ENCODE data around the gene NT5C2. TPM values are rescaled to one million over a fixed set of nuclear protein-coding genes. Genes with fewer than 3 reads are reported as not detected.
"Not testable (repeated sequence)": the region's sequence is repeated elsewhere in the genome, so short reads cannot be mapped to it uniquely, and the experiment has no call there.

NT5C2 gene
- 29.2 and 40.0 TPM in 2 replicates for total RNA-seq (2014; rRNA removed; shearing (Covaris generic))
- 37.3 and 38.3 TPM in 2 replicates for polyA plus RNA-seq (2015; cell fraction: cytosol; rRNA removed)
- polyA plus RNA-seq (2015; cell fraction: nucleus; rRNA removed), result 85.6 and 105 TPM in 2 replicates

DNA sequence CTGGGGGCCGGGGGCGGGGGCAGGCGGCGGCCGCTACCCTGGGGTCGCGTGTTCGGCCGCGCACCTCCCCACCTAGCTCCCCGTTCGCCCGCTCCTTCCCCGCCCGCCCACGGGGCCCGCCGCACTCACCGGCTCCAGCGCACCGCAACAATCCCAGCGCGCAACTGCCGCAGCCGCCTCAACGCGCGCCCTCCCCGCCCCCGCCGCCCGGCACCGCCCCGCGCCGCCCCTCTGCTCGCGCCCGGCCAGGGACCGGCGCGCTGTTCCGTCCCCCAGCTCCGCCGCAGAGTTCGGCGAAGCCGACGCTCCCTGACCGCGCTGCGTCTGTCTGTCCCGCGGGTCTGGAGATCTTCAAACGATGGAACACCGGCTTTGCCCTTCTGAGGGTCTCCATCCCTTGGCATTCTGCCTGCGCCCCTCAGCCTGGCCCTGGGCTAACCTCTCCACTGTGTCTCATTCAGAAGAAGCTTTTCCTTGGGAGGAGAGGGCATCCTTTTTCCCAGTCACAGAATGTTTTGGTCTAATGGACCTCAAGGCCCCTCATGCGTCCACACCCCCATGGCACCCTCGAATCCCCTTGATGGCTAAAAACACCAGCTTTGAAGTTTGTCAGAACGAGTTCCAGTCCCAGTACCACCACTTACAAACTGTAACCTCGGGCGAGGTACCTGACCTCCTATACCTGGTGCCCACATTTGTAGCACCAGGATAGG, at the start of gene NT5C2:
TSS of gene NT5C2 (minus strand) at position 166 of the 713 bp plus-strand sequence. CDS start 18,314 bp downstream, outside the sequence.
- peak; percentile 48 for DNase-seq (ENCODE audit: low read depth)

DNA sequence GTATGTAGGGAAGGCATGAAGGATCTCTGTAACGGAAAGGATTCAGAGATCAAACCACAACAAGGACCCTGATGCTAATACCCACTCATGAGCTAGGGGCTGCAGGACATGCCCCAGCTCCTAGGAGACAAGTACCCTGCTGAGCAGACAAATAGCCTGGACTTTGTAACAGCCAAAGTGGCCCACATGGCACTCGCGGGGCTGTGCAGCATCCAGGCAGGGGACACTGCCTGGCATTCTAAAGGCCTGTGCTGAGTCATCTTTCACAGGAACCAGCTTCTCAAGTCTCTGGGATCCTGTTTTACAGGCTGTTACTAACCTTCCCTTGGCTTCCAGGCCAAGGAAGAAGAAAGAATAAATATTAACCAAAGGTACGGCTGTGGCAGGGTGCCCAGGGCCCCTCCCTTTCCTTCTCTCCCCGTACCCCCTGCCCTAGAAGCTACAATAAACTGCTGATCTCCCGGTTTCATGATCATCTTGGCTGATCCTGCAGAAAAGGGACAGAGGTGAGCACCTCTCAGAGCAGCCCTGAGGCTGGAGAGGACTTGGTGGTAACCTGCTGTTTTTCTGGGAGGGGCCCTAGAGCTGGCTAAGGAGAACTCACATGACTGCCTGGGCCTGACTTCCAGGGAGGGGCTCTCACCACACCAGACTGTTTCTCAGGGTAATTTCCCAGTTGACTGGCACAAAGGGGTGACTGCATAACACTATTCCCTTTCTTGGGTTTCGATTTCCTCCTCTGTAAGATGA, 48.4 kb upstream of the NT5C2 start:
- DNase-seq (ENCODE audit: low read depth), result peak; percentile 78

DNA sequence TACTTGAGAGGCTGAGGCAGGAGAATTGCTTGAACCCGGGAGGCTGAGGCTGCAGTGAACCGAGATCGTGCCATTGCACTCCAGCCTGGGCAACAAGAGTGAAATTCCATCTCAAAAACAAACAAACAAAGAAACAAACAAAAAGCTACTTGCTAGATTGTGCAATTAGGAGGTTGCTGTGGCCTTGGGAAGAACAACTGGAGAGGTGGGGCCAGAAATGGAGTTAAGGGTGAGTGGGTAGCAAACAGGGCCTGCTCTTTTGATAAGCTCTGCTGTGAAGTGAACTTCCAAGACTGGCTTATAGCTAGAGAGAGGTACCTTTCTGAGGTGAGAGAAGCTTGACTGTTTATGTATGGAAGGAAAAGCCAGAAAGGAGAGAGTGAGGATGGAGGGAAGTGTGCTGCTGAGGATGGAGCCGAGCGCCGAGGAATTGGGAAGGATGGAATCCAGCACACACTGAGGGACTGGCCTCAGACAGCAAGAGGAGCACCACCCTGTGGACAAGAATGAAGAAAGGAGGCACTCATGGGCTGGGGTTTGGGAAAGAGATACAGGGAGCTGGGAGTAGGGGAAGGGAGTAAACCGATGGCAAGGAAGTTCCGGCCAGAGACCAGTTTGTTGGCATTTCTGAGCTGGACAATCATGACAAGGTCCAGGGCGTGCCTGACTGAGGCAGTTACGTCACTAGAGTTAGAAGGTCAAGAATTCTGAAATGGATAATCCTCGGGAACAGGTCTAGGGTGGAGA, 45.6 kb upstream of the NT5C2 start:
- no peak for DNase-seq (ENCODE audit: low read depth)

DNA sequence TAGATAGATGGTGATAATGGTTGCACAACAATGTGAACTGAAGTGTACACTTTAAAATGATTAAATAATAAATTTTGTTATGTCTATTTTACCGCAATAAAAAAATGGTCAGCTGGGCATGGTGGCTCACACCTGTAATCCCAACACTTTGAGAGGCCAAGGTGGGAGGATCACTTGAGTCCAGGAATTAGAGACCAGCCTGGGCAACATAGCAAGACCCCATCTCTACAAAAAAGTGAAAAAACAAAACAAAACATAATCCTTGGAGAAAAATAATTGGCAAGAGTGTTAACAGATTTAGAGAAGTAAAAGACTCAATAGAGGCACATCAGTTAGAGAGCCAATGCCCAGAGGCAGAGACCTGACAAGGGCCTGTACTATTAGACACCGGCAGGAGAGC, 42.7 kb upstream of the NT5C2 start:
- no peak for DNase-seq (ENCODE audit: low read depth)

DNA sequence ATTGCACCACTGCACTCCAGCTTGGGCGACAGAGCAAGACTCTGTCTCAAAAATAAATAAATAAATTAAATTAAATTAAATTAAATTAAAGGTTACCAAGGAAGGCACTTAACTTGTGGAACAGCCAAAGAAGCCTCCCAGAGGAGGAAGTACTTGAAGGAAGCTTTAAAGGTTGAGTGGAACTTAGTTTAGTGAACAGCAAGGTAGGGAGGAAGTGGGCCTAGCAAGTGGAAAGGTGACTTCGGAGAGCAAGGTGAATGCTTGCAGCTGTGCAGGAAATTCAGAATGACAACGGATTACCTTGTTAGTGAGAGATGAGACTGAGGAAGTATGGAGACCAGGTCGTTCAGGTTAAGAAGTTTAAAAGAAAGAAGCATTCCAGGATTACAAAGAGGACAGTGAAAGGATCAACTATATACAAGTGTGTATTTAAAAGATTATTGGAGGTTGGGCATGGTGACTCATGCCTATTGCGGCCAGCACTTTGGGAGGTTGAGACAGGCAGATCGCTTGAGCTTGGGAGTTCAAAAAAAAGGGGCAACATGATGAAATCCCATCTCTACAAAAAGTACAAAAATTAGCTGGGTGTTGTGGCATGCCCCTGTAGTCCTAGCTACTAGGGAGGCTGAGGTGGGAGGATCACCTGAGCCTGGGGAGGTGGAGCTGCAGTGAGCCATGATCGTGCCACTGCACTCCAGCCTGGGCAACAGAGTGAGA, 39.9 kb upstream of the NT5C2 start:
- DNase-seq (ENCODE audit: low read depth), result peak; percentile 77

DNA sequence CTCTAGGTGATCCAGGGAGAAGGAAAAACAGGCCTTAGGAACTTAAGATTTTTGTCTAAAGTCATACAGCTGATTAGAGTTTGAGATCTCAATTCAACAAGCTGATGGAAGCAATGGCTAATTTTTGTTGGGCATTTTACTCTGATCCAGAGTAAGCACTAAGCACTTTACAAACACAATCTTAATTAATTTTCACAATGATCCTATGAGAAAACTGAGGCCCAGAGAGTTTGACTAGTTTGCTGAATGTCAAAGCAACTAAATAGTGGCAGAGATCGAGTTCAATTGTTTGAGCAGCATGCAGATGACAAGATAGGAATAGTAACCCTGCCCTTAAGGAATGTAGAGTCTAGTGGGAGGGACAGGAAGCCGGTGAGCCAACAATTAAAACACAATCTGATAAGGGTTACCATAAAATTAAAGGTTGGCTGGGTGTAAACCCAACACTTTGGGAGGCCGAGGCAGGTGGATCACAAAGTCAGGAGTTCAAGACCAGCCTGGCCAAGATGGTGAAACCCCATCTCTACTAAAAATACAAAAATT, 39.1 kb upstream of the NT5C2 start:
- peak; percentile 39 for DNase-seq (ENCODE audit: low read depth)

DNA sequence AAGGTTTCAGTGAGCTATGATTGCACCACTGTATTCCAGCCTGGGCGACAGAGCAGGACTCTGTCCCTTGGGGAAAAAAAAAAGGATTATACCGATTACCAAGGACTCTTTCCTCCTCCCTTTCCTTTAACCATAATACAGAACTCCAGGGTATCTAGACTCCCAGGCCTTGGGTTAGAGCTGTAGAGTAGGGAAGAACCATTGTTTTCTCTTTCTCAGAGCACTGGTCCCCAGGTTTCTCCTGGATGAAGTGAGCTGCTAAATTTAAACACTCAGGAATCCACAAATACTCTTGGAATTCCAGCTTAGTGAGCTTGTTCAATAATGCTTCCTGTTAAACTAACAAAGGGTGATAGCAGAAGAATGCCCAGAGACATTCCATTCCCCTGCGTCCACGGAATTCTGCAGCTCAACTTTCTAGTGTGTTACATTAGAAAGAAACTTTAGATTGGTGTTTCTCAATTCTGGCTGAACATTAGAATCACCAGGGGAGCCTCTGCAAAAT, 38.0 kb upstream of the NT5C2 start:
- peak; percentile 96 for DNase-seq (ENCODE audit: low read depth)

DNA sequence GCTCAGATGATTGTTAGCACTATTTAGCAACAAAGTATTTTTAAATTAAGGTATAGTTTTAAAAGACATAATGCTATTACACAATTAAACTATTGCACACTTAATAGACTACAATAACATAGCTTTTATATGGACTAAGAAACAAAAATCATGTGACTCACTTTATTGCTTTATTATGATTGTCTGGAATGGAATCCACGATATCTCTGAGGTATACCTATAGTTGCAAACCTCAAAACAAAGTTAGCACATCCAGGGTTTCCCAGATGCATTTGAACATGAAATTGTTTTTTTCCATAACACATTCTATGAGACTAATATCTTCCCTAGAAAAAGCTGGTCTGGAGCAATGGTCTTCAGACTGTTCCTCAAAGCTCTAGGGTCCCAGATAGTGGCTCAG, 34.3 kb upstream of the NT5C2 start:
- no peak for DNase-seq (ENCODE audit: low read depth)

DNA sequence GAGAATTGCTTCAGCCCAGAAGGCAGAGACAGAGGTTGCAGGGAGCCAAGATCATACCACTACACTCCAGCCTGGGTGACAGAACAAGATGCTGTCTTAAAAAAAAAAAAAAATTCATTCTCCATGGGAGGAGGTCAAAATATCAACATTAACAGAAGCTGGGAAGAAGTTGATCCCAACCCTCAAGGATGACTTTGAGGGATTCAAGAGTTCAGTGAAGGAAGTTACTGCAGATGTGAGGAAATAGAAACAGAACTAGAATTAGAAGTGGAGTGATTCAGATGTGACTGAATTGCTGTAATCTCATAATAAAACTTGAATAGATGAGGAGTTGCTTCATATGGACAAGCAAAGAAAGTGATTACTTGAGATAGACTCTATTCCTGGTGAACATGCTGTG, 32.9 kb upstream of the NT5C2 start:
- DNase-seq (ENCODE audit: low read depth), result no peak

DNA sequence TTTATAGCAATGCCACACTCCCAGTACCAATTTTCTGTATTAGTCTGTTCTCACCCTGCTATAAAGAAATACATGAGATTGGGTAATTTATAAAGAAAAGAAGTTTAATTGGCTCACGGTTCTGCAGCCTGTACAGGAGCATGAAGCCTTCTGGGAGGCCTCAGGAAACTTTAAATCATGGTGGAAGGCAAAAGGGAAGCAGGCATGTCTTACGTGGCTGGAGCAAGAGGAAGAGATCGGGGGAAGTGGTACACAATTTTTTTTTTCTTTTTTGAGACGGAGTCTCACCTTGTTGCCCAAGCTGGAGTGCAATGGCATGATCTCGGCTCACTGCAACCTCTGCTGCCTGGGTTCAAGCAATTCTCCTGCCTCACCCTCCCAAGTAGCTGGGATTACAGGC, 31.6 kb upstream of the NT5C2 start:
- not testable (repeated sequence) for DNase-seq (ENCODE audit: low read depth)

DNA sequence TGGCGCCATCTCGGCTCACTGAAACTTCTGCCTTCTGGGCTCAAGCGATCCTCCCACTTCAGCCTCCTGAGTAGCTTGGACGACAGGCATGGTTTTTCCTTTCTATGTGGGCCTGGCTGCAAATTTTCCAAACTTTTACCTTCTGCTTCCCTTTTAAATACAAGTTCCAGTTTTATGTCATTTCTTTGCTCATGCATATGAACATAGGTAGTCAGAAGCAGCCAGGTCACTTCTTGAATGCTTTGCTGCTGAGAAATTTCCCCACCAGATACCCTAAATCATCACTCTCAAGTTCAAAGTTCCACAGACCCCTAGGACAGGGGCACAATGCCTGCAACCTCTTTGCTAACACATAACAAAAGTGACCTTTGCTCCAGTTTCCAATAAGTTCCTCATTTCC, 31.1 kb upstream of the NT5C2 start:
- no peak for DNase-seq (ENCODE audit: low read depth)

DNA sequence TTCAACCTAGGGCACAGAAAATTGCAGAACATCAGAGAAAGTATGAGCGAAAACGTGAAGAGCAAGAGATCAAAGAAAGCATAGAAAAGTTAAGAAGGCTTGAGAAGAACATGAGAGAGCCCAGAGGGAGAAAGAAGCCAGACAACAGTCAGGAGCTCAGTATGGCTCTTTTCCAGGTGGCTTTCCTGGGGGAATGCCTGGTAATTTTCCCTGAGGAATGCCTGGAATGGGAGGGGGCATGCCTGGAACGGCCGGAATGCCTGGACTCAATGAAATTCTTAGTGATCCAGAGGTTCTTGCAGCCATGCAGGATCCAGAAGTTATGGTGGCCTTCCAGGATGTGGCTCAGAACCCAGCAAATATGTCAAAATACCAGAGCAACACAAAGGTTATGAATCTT, 23.3 kb upstream of the NT5C2 start:
- DNase-seq (ENCODE audit: low read depth), result not testable (repeated sequence)

DNA sequence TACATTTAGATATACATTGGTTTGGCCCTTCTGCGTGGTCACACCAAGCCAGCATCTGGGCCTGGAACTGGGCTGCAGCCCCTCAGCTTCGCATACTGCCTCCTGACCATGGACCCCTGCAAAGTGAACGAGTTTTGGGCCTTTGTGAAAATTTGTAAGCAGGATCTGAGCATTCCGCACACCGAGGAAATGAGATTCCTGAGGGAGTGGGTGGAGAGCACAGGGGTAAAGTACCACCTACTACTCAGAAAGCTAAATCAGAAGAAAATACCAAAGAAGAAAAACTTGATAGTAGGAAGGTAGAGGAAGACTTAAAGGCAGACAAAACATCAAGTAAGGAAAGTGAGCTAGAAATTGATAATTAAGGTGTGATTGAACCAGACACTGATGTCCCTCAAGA, 22.5 kb upstream of the NT5C2 start:
- DNase-seq (ENCODE audit: low read depth), result no peak

DNA sequence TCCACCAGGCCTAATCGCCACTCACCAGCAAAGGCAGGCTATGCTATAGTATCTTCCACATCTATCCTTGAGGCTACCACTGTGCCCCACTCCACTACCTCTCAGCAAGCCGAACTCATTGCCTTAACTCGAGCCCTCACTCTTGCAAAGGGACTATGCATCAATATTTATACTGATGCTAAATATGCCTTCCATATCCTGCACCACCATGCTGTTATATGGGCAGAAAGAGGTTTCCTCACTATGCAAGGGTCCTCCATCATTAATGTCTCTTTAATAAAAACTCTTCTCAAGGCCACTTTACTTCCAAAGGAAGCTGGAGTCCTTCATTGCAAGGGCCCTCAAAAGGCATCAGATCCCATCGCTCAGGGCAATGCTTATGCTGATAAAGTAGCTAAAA, 17.2 kb upstream of the NT5C2 start:
- not testable (repeated sequence) for DNase-seq (ENCODE audit: low read depth)

DNA sequence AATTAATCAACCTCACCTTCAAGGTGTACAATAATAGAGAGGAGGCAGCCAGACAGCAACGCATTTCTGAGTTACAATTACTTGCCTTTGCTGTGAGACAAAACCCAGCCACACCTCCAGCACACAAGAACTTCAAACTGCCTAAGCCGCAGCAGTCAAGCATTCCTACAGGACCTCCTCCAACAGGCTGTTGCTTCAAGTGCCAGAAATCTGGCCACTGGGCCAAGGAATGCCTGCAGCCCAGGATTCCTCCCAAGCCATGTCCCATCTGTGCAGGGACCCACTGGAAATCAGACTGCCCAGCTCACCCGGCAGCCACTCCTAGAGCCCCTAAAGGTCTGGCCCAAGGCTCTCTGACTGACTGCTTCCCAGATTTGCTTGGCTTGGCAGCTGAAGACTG, 14.6 kb upstream of the NT5C2 start:
- not testable (repeated sequence) for DNase-seq (ENCODE audit: low read depth)

DNA sequence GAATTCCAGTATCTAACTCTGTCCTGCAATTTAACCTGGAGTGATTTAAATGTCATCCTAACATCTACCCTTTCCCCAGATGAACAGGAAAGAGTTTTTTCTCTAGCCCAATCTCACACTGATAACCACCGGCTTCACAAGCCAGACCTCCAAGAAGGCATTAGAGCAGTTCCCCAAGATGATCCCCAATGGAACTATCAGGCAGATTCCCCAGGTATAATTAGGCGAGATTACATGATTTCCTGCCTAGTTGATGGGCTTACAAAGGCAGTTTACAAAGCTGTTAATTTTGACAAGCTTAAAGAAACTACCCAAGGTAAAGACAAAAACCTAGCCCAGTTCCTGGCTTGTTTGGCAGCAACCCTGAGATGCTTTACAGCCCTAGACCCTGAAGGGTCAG, 14.1 kb upstream of the NT5C2 start:
- DNase-seq (ENCODE audit: low read depth), result no peak

DNA sequence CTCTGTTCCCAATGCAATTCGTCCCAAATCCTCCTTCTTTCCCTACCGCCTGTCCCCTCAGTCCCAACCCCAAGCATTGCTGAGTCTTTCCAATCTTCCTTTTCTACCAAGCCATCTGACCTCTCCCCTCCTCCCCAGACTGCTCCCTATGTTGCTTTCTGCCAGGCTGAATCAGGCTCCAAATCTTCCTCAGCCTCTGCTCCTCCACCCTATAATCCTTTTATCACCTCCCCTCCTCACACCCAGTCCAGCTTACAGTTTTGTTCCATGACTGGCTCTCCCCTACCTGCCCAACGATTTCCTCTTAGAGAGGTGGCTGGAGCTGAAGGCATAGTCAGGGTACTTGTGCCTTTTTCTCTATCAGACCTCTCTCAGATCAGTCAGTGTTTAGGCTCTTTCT, 13.6 kb upstream of the NT5C2 start:
- DNase-seq (ENCODE audit: low read depth), result not testable (repeated sequence)

DNA sequence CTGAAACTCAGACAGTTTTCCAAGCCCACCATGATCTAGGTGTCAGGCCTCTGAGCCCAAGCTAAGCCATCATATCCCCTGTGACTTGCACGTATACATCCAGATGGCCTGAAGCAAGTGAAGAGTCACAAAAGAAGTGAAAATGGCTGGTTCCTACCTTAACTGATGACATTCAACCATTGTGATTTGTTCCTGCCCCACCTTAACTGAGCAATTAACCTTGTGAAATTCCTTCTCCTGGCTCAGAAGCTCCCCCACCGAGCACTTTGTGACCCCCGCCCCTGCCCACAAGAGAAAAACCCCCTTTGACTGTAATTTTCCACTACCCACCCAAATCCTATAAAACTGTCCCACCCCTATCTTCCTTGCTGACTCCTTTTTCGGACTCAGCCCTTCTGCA, 12.3 kb upstream of the NT5C2 start:
- DNase-seq (ENCODE audit: low read depth), result not testable (repeated sequence)

DNA sequence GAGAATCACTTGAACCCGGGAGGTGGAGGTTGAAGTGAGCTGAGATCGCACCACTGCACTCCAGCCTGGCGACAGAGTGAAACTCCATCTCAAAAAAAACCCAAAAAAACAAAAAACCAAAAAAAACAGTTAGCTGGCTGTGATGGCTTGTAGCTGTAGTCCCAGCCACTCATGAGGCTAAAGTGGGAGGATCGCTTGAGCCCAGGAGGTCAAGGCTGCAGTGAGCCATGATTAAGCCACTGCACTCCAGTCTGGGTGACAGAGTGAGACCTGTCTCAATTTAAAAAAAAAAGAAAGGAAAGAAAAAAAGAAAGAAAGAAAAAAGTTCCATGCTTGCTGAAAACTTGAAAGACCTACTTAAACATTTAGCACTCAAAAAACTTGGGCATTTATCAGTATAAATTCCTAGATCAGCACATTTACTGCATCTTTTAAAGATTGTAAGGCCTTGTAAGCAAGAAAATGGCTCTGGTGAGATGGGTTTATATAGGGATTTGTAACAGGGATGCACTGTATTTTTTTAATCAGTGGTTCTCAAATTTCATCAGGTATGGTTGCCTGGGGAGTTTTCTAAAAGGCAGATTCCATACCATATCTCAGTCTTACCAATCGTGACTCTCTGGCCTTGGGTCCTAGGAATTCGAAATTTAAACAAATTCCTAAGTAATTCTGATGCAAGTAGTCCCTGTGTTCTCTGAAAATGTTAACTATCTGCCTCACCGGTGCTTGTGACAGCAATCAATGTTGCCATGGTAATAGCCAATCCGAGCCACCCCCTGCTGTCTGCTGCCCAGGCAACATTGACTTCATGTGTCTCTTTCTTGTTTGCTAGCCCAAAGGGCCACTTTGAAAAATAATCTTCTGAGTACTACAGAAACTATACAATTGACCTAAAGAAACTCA, 11.5 kb upstream of the NT5C2 start:
- DNase-seq (ENCODE audit: low read depth), result no peak

DNA sequence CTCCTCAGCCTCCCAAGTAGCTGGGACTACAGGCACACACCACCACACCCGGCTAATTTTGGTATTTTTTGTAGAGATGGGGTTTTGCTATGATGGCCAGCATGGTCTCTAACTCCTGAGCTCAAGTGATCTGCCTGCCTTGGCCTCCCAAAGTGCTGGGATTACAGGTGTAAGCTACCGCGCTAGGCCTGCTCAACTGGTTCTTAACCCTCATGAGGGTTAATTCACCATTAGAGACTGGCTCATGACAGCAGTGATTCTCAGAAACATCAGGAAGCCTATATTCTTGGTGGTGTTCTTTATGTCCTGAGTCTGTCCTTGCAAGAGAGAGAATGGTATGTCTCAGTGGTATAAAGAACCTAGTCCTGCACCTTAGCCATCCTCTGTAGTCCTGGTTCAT, 10.4 kb upstream of the NT5C2 start:
- no peak for DNase-seq (ENCODE audit: low read depth)
